OCI-M2 (cell line): Measurements from ENCODE around the gene FBXW8.

Experiments
- DNase-seq: peaks from one replicate; lab custom pipeline; 2025; ENCODE audit not compliant: unreplicated experiment; lab: John Stamatoyannopoulos, UW

FBXW8 gene

DNA sequence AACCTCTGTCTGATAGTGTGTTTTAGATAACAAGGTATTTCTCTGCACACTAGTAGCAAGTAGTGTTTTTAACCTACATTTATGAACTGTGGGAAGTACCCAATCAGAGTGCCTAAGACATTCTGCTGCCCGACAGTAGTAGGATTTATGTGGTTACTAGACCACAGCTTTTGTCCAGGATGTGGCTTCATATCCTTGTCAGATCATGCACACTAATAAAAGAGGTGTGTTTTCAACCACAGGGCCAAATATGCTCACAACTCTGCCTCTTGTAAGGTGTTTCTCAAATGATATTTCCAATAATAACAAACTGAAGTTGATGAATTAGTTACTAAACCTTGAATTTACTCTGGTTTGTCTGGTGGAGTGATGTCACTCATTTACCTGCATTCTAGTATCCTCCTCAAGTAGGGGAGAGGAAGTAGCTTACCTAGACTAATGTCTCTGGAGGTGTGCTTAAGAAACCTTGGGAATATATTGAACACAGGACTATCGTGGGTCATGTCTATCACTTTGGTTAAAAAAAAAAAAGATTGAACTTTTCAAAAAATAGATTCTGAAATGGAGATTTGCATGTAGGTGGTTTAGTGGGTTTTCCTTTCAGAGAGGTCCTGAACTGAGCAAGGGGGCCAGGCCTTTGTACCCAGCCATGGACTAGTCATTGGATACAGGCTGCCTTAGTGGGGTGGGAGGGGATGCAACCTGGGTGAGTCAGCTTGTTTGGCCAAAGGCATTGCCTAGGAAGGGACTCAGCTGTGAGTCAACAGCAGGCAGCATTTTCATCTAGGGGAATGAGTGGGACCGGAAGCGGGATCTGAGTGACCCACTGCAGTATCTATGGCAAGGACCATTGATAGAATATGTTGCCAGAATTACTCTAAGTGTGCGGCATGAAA lies 14.1 kb downstream of the FBXW8 start:
- DNase-seq, result no peak

- DNase-seq, result no peak
Measured at GRCh38 chr12:116926283-116927243, 15.8 kb downstream of the FBXW8 start.

DNA sequence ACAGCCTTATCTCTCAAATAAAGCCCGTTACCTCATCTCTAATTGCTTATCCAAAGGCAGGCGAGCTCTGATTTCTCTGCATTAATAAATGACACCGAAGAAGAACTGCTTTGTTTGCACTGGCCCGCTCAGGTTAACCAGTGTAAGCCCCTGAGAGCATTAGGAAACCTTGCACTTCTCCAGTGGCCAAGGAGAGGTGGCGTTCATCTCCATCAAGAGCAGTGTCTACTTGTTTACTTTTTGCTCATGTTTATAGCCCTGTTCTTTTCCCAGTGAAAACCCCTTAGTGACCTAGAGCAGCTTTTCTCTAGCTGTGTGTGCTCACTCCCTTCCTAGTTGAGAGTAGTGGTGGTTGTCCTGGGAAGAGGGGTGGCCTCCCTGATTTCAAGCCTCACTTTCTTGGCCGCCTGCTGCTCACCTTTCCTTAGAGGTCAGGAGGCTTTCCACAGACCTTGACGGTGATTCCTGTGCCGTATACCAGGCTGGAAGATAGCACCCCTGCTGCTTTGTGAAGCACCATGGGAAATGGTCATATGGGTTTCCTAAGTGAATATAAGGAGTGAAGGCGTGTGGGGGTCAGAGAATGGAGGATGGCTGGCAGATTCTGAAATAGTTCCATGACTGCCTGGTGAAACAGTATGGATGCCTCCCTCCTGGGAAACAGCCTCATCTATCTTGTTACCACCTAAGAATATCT lies 16.6 kb downstream of the FBXW8 start:
- no peak for DNase-seq

DNA sequence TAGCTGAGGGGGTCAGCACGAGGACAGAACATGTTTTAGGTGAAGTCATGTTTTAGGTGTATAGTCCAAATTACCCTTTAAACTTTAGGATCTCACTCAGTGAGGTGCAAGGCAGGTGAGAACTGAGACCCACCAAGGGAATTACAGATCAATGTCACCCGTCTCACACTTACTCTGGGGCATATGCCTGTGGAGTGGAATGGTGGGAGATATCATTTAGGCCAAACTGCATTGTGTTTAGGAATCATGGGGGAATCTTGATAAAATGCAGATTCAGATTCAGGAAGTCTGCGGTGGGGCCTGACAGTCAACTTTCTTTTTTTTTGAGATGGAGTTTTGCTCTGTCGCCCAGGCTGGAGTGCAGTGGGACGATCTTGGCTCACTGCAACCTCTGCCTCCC lies 17.8 kb downstream of the FBXW8 start:
- DNase-seq, result no peak

DNA sequence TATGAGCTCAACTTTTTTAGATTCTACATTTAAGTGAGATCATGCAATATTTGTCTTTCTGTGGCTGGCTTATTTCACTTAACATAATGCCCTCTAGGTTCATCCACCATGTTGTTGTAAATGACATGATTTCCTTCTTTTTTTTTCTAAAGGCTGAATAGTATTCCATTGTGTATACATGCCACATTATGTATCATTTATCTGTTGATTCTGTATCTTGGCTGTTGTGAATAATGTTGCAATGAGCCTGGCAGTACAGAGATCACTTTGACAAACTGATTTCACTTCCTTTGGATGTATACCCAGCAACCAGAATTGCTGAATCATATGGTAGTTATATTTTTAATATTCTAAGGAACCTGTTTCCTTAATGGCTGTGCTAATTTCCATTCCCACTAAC lies 19.1 kb downstream of the FBXW8 start:
- DNase-seq, result no peak

DNA sequence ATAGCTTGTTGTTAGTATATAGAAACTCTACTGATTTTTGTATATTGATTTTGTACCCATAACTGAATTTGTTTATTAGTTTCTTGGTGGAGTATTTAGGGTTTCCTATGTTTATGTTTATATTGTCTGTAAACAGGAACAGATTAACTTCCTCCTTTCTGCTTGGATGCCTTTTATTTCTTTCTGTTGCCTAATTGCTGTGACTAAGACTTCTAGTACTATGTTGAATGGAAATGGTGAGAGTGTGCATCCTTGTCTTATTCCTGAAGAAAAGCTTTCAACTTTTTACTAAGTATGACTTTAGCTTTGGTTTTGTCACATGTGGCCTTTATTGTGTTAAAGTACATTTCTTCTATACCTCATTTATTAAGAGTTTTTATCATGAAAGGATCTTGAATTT lies 20.9 kb downstream of the FBXW8 start:
- no peak for DNase-seq

DNA sequence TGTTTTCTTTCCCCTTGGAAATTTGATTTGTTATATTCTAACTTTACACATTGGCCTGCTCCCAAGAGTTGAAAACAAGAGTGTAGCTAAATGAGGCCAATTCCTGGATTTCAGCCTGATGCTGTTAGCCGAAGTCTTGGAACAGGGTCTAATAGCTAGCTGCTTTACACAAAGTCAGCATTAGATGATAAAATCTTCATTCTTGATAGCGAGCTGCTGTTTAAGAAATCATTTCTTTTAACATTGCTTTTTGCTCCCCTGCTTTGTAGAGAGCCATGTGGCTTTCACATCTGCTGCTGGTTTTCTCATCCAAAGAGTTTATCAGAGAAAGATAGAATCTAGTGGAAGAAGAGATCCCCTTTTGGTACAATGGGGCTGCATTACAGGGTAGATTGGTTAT lies 22.3 kb downstream of the FBXW8 start:
- no peak for DNase-seq

DNA sequence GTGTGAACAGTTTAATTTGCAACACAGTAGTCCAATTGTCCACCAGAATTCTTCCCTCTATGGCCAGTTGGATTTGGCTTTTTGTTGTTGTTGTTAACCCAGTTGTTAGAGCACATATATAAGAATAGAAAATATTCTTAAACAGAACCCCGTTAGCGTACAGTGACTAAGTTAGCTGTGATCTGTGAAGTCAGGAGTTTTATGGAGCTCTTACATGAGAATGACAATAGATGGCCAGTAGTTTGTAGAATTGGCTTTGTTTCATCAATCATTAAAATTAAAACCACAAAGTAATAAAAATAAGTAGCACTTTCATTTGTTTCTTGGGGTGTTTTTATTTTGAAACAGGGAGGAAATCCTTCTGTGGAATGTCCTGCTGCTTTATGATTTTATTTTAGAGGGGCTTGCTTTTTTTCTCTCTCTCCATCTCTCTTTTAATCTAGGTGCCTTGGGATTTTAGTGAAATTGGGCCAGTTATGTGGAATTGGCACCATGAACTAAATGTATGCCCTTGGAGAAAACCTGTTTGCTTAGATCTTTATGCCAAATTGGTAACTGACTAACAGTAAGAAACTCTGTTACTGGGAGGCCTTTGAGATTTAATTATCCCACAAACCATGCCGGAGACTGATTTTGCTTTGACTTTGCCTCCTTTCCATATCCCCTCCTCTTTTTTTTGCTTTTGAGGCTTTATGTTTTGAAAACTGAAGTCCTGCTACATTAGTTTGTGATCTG lies 22.9 kb downstream of the FBXW8 start:
- no peak for DNase-seq

GRCh38 chr12:116934908-116935705 lies 24.4 kb downstream of the FBXW8 start:
- no peak for DNase-seq

GRCh38 chr12:116937640-116938039 lies 26.9 kb downstream of the FBXW8 start:
- DNase-seq, result no peak

- DNase-seq, result no peak
Measured at GRCh38 chr12:116939734-116940133, 29.0 kb downstream of the FBXW8 start.

GRCh38 chr12:116941188-116941587 lies 30.4 kb downstream of the FBXW8 start:
- no peak for DNase-seq

DNA sequence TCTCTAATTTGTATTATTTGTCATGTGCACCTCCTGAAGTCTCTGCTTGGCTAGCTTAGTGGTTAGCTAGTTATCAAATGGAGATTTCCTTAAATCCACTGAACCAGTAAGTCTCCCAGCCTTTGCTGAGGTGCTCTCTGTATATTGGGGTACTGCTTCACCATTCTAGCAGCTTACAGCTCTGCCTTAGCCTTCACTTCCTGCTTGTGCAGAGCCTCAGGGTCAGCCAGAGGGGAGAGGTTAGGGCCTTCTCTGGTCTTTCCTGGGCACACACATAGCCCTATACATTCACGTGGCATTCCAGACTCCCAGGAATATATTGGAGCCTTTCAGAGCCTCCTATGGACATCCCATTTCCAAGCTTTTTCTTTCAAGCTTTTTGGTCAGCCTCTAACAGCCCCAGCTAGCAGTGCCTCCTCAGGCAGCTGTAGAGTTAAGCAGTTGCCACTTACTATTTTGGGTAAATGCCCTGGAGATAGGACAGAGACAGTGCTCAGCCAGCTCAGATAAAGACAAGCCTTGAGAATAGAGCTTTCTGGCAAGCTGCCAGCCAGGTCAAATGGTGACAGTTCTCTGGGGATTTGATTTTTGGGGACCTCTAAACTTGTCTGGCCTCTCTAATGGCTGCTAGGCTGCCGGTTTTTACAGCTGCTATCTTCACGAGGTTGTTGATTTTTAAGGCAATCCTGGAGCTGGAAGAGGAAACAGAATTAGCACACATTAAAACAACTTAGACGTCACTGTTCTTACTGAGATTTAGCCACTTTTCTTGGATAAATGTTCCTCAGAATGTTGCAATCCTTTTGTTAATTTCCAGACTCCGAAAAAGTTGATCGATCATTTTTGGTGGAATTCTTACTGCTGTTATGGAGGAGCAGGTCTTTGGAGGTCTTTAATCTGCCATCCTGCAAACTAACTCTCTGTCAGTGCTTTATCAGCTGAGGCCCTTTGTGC lies 32.9 kb downstream of the FBXW8 start:
- no peak for DNase-seq

DNA sequence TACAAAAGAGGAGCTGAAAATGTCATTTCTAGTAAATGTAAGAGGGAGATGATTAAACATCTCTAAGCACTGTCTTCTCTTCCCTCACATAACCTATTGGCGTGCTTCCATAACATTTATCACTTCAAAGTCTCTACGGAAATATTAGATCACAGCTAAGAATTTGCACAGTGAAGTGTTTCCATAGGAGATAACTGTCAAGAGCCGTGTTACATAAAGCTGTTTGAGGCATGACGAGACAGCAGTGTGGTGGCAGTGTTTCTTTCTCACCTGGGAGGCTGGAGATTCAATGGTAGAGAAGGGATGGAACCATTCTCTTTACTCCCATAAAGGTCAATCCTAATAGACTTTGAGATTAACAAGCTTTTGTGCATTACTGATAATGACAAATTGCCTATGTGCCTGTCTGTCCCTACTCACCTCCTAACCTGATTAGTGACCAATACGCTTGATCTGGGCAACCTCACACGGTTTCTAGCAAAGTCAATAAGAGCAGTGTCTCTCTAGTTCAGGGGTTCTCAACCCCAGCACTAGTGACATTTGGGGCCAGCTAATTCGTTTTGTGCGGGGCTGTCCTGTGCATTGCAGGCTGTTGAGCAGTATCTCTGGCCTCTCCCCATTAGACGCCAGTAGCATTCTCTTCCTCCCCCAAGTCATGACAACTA lies 35.3 kb downstream of the FBXW8 start:
- DNase-seq, result no peak

DNA sequence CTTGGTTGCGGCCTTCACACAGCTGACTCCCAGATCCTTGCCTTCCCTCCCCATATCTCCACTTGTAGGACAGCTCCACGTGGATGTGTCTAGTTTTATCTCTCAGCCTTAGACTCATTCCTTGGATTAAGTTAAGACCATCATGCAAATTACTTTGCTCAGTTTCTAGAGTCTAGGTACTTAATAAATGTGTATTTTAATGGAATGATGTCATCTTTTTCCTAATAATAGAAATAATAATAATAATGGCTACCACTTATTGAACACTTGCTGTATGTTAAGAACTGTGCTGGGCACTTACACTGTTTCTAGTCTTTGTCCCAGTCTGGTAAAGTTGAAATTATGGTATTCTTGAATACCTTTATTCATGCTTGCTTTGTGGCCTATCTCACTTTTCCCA lies 37.5 kb downstream of the FBXW8 start:
- DNase-seq, result no peak

DNA sequence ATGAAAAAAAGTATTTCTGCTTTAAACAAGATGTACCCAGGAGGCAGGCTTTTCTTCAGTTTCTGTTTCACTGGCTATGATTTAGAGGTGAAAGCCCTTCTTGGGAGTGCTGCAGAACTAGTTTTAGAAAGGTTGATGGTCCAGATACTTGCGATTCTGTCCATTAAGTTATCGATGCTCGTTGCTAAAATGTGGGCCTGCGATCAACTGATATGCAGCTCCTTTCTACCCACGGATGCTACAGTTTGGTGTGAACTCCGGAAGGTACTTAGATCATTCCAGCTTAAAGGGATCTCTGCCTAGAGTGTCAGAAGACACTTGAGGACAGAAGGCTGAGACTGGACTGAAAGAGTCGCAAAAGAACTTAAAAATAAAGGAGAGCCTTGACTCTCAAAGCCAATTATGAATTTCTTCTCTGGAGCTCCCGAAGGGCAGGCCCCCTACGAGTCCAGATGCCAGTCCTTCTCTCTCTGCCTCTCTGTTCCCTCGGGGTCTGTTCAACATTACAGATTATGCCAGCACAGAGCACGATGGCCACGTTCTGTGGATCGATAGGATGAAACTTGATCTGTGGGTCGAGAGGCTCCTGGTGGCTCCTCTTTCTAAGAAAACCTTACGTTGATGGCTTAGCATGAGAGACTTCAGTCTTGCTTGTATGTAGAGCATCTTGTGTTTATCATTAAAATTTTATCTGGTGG lies 40.0 kb downstream of the FBXW8 start:
- DNase-seq, result no peak

- DNase-seq, result no peak
Measured at GRCh38 chr12:116954710-116955381, 44.1 kb downstream of the FBXW8 start.
